Glomerular visceral epithelial cell (primary cell): ENCODE data around the gene ECE2.
"Not testable (repeated sequence)": the region's sequence is repeated elsewhere in the genome, so short reads cannot be mapped to it uniquely, and the experiment has no call there.

Experiments
- DNase-seq: peaks from one replicate; pipeline ENCODE4 v3.0.0-alpha.2; 2016; ENCODE audit errors: extremely low spot score

Gene ECE2

DNA sequence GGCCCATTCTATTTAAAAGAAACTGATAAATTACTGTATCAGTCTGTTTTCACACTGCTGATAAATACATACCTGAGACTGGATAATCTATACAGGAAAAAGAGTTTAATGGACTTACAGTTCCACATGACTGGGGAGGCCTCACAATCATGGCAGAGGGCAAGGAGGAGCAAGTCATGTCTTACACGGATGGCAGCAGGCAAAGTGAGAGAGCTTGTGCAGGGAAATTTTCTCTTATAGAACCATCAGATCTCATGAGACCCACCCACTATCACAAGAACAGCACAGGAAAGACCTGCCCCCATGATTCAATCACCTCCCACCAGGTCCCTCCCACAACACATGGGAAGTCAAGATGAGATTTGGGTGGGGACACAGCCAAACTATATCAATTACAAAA lies 8.6 kb upstream of the ECE2 start:
- DNase-seq = not testable (repeated sequence)

DNA sequence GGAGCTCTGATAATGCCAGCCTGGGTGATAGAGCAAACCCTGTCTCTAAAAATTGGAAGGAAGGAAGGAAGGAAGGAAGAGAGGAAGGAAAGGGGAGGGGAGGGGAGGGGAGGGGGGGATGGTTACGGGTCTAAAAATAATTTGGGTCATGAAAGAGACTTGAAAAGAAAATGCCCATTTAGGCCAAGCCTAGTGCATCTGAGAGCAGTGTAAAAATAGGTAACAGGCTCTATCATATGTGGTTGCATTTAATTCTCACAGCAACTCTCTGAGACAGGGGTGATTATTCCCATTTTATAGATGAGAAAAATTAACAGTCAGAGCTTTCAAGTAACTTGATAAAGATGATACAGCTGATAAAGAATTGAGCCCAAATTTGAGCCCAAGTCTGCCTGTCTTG lies 3.6 kb upstream of the ECE2 start:
- no peak for DNase-seq

DNA sequence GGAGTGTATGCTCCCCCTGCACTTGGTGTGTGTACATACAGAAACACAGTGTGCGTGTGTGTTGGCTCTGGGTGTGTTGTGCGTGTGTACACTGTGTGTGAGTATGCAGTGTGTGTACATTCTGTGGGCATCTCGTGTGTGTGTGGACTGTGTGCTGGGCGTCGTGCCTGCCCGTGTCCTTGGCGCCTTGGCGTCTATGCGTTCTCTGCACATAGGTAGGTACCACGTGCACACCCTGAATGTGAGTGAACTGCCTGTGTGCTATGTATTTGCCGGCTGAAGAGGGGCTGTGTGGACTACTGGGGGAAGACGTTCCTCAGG lies 481 bp upstream of the ECE2 start:
- no peak for DNase-seq

GRCh38 chr3:184277366-184277765 lies 1.5 kb downstream of the ECE2 start:
- DNase-seq = no peak

- no peak for DNase-seq
Measured at GRCh38 chr3:184282941-184283340, 7.1 kb downstream of the ECE2 start.

GRCh38 chr3:184283681-184284080 lies 7.9 kb downstream of the ECE2 start:
- no peak for DNase-seq

DNA sequence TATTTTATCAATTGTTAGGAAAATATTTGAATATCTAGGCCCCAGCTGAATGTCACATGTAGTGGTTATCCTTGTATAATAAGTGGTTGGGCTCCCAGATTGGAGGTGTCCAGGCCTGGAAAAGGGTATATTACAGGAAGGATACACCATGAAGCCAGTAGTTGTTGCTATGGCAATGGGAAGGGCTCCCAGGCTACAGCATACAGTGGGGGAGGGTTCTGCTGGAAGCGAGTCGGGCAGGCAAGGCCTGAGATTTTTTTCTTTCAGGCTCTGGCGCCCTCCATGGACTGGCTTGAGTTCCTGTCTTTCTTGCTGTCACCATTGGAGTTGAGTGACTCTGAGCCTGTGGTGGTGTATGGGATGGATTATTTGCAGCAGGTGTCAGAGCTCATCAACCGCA lies 8.9 kb downstream of the ECE2 start:
- DNase-seq = peak; percentile 50

DNA sequence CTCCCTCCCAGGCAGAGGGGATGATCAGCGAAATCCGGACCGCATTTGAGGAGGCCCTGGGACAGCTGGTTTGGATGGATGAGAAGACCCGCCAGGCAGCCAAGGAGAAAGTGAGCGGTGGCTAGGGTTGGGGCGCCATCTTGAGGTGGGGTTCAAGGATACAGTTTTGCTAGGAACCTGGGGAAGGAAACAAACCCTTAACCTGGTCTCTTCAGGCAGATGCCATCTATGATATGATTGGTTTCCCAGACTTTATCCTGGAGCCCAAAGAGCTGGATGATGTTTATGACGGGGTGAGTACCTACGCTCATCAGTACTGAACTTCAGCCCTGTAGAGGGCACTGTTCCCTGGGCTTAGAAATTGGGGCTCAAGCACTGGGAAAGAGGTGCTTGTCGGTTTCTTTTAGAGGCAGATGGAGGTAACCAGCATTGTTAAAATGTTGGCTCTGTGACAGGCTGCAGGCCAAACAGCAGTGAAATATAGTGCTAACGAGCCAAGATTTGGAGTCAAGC lies 13.7 kb downstream of the ECE2 start:
- peak; percentile 60 for DNase-seq

DNA sequence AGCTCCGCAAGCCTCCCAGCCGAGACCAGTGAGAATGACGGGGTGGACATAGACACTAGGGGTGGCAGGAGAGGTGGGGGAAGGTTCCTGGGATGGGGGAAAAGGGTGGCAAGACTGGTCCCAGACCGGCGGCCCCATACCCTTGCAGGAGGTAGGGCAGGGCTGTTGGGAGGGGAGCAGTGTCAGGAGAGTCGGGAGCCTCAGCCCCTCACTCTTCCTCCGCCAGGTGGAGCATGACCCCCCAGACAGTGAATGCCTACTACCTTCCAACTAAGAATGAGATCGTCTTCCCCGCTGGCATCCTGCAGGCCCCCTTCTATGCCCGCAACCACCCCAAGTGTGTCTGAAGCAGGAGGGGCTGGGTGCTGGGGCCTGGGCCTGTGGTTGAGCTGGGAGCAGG lies 14.5 kb downstream of the ECE2 start:
- no peak for DNase-seq

GRCh38 chr3:184291044-184291737 lies 15.4 kb downstream of the ECE2 start:
- no peak for DNase-seq

DNA sequence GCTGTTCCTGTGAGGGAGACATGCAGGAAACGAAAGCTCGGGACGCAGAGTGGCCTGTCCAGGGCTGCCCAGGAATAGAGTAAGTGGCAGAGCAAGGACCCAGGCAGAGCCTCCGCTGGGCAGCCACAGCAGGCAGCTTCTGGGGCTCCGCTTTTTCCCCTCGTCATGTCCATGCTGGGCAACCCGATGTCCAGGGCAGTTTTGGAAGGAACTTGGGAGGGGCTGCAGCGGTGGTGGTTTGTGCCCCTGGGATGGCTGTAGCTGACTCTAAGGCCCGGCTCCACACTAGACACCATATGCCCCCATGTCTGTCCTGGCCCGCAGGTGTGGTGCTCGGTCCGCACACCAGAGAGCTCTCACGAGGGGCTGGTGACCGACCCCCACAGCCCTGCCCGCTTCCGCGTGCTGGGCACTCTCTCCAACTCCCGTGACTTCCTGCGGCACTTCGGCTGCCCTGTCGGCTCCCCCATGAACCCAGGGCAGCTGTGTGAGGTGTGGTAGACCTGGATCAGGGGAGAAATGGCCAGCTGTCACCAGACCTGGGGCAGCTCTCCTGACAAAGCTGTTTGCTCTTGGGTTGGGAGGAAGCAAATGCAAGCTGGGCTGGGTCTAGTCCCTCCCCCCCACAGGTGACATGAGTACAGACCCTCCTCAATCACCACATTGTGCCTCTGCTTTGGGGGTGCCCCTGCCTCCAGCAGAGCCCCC lies 16.1 kb downstream of the ECE2 start:
- DNase-seq = no peak

GRCh38 chr3:184295771-184296170 lies 19.9 kb downstream of the ECE2 start:
- no peak for DNase-seq

- DNase-seq = no peak
Measured at GRCh38 chr3:184296616-184297015, 20.8 kb downstream of the ECE2 start.

DNA sequence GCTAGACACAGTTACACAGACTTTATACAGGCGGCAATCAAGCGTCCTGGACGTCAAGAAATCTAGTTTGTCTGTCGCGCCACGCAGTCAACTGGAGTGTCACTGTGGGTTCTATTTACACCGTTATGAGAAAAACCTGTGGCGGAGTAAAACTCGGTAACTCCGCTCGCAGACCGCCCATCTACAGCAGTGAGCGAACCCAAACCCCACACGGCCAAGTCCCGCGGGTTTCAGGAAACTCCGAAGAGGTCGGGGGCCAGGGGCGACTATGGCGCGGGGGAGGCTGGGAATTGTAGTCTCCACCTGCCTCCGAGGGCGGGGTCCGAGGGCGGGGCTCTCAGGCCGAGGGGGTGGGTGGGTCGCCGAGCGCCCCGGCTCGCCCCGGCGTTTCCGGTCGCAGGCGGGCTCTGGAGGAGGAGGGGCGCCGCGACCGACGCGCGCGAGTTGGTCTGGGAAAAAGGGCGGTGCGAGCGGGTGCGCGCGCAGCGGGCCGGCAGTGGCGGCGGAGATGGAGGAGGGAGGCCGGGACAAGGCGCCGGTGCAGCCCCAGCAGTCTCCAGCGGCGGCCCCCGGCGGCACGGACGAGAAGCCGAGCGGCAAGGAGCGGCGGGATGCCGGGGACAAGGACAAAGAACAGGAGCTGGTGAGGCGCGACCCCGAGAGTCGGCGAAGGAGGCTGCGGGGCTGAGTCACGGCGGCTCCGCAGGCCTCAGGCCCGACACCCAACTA lies 23.1 kb downstream of the ECE2 start, which contains the start of gene PSMD2:
Gene PSMD2, plus strand, starts transcription at position 483 of the 729 bp plus-strand sequence. Its CDS starts 26 bp downstream, at position 509.
- peak; percentile 97 for DNase-seq

- DNase-seq = peak; percentile 27
Measured at GRCh38 chr3:184299488-184300377, 23.9 kb downstream of the ECE2 start.

- peak; percentile 53 for DNase-seq
Measured at GRCh38 chr3:184300378-184300720, 24.5 kb downstream of the ECE2 start.

DNA sequence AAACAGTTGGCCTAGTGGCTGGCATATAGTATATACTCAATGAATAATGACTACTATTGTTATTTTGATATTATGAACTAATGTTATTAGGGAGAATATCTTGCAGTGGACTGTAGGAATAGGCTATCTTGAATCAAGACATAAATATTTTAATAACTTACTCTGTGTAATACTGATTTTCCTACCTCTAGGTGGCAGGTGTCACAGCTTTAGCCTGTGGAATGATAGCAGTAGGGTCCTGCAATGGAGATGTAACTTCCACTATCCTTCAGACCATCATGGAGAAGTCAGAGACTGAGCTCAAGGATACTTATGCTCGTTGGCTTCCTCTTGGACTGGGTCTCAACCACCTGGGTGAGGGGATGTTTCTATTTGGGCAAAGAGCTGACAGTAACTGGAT lies 29.8 kb downstream of the ECE2 start:
- DNase-seq = peak; percentile 42

GRCh38 chr3:184306341-184306972 lies 30.6 kb downstream of the ECE2 start:
- DNase-seq = no peak

DNA sequence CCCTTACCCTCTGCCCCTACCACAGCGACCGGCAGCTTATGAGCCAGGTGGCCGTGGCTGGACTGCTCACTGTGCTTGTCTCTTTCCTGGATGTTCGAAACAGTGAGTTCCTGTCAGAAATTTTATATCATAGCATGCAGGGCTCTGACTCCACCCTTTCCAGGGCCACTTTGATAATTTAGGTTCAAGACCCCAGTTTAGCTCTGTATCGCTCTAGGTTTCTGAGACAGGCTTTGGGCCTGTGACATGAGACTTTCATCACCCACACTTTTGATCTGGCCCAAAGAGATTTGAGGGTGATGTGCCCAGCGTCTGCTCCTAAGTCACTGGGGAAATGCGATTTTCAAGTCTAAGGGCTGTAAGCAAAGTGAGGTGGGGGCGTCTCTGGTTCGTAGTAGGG lies 32.1 kb downstream of the ECE2 start:
- DNase-seq = no peak

DNA sequence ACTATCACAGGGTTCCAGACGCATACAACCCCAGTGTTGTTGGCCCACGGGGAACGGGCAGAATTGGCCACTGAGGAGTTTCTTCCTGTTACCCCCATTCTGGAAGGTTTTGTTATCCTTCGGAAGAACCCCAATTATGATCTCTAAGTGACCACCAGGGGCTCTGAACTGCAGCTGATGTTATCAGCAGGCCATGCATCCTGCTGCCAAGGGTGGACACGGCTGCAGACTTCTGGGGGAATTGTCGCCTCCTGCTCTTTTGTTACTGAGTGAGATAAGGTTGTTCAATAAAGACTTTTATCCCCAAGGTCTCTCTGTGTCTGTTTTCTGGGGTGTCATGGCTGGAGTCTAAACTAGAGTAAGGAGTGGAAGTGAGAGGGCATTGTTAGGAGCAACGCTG lies 32.9 kb downstream of the ECE2 start:
- no peak for DNase-seq

DNA sequence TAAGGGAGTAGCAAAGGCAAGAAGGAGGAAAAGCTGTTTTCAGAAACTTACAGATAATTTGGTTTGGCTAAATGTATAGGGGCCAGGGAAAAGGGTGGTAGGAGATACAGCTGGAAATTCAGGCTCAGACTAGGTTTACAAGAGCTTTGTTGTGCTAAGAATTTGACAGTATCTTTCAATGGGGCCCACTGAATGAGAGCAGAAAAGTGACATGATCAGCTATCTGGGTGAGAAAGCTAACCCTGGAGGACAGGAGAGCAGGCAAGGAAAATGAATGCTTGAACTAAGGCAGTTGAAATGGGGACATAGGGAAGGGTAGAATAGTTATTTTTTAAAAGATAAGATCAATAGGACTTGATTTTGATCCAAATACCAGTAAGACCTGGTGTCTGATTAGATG lies 35.8 kb downstream of the ECE2 start:
- DNase-seq = no peak
